ACC112 (cell line): Measurements from ENCODE around the gene KRTAP12-4.

Experiments used
- H2AFZ ChIP-seq: fragments of 200-600 bp; sonication (generic); one replicate; pipeline ENCODE4 v1.6.0; 2017; ENCODE audit warnings: antibody characterized with exemption, low read length; ENCODE audit not compliant: unreplicated experiment
- H3K27ac ChIP-seq: fragments of 200-600 bp; sonication (generic); 2 replicates; pipeline ENCODE4 v1.5.1; 2014; ENCODE audit warnings: low read depth, mild to moderate bottlenecking, antibody characterized with exemption, low read length, moderate library complexity
- H3K27me3 ChIP-seq: fragments of 200-600 bp; sonication (generic); 2 replicates; pipeline ENCODE4 v1.6.1; 2014; ENCODE audit warnings: mild to moderate bottlenecking, antibody characterized with exemption, low read length, moderate library complexity, mixed read lengths; ENCODE audit not compliant: insufficient read depth
- H3K36me3 ChIP-seq: fragments of 200-600 bp; sonication (generic); 2 replicates; pipeline ENCODE4 v1.6.1; 2016; ENCODE audit warnings: mild to moderate bottlenecking, antibody characterized with exemption, low read length, moderate library complexity, mixed read lengths; ENCODE audit not compliant: insufficient read depth
- H3K4me1 ChIP-seq: fragments of 200-600 bp; sonication (generic); one replicate; pipeline ENCODE4 v1.6.1; 2016; ENCODE audit warnings: low read length, mixed read lengths; ENCODE audit not compliant: insufficient read depth, unreplicated experiment, control insufficient read depth
- H3K4me3 ChIP-seq: fragments of 200-600 bp; sonication (generic); 2 replicates; pipeline ENCODE4 v1.5.1; 2014; ENCODE audit warnings: mild to moderate bottlenecking, low read depth, low read length
- H3K79me2 ChIP-seq: fragments of 200-600 bp; sonication (generic); one replicate; pipeline ENCODE4 v1.6.0; 2016; ENCODE audit warnings: low read length; ENCODE audit not compliant: control insufficient read depth, unreplicated experiment, insufficient read depth

KRTAP12-4 gene

DNA sequence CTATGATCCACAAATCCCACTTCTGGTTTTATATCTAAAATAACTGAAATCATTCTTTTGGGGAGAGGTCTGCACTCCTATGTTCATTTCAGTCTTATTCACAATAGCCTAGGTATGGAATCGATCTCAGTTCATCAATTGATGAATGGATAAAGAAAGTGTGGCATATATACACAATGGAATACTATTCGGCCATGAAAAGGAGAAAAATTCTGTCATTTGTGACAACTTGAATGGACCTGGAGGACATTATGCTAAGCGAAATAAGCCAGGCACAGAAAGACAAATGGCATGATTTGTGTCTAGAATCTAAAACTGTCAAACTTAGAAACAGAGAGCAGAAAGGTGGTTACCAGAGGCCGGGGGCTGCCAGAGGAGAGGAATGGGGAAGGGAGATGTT, 48.0 kb downstream of the KRTAP12-4 start:
- Histone ChIP-seq H3K27me3 (peaks cover 36% of the 10 kb centered on the region), H3K79me2 (no peaks in the 10 kb centered on the region), H3K36me3 (no peaks in the 10 kb centered on the region), H3K27ac (no peak overlapping the region), H2AFZ (no peak overlapping the region), H3K4me3 (no peak overlapping the region), H3K4me1 (no peaks in the 10 kb centered on the region)
